Measurements from ENCODE around the gene MYZAP. TPM values are rescaled to one million over a fixed set of nuclear protein-coding genes. Genes with fewer than 3 reads are reported as not detected.

Gene MYZAP
- total and polyA plus RNA-seq, 2 of the 8 experiments (the other 6 are each of a cell fraction or from before 2014, with no cell fraction given) = 0.41 to 0.65 TPM

DNA sequence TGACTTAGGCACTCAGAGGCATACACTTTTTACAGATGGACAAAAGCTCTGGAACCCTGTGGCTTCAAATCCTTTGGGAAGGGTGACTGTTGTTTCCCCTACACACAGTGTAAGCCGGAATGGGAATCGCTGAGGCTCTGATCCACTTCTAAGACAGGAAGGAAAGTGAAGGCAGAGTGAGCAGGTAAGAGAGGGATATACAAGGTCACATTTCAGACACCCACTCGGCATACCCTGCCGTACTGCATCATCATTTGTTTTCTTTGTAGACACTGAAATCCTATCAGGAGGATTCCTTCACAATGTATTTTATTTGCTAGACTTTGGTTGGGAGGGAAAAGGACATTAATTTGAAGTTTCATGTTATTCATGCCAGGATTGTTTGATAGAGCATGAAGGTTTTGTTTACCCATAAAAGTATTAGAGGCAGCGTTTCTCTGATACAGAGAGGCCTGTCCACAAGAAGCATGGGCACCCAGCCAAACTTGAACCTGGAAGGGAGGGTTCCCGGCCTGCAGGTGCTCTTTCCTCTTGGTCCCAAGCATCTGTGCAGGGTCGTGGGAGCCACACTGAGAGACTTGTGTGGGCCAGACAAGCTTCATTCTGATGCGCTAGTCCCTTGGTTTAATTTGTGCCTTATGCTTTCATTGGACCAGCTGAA, 92.9 kb downstream of the MYZAP start:
- H2AK5ac ChIP-seq (ENCODE audit: low read depth, low read length) = no peak overlapping the region
- H2AFZ ChIP-seq (ENCODE audit: low read length) = no peak overlapping the region
- H2BK20ac ChIP-seq (ENCODE audit: low read length) = no peak overlapping the region
- H3K4me1 ChIP-seq (replicated peaks in 1 of 4; ENCODE audit: control insufficient read depth in 3 of 4, insufficient read depth in 4 of 4, low read length in 3 of 4) = no peaks in the 10 kb centered on the region
- H2BK15ac ChIP-seq (ENCODE audit: low read length) = no peak overlapping the region
- H3K4me3 ChIP-seq (ENCODE audit: extremely low read depth in 1 of 4, insufficient read depth in 2 of 4, low read depth in 3 of 4, low read length in 4 of 4) = no peak overlapping the region
- TF ChIP-seq JUND (IDR thresholded peaks at IDR 0.05; ENCODE audit: low read length) = no peak
- no peak for TF ChIP-seq NANOG (IDR thresholded peaks at IDR 0.05; ENCODE audit: insufficient read depth, low read depth, low read length, poor library complexity, severe bottlenecking)
- no peak for TF ChIP-seq CHD2 (IDR thresholded peaks at IDR 0.05; ENCODE audit: low read length)
- no peak for TF ChIP-seq EP300 (IDR thresholded peaks at IDR 0.05; ENCODE audit: borderline replicate concordance in 1 of 2, low read depth in 2 of 2, low read length in 2 of 2)
- no peak for TF ChIP-seq EGR1 (IDR thresholded peaks at IDR 0.05; ENCODE audit: borderline replicate concordance, low read depth, low read length)
- no peak for TF ChIP-seq CREB1 (IDR thresholded peaks at IDR 0.05)
- TF ChIP-seq TCF12 (IDR thresholded peaks at IDR 0.05; ENCODE audit: low read depth, low read length) = no peak
- no peak for TF ChIP-seq BCL11A (IDR thresholded peaks at IDR 0.05; ENCODE audit: low read depth in 2 of 2, low read length in 2 of 2)
- no peak for TF ChIP-seq POU5F1 (IDR thresholded peaks at IDR 0.05; ENCODE audit: low read depth, low read length)
- no peak for TF ChIP-seq JUN (IDR thresholded peaks at IDR 0.05; ENCODE audit: low read depth, low read length)
- no peak for TF ChIP-seq ASH2L (IDR thresholded peaks at IDR 0.05; ENCODE audit: low read length)
- no peak for TF ChIP-seq NRF1 (IDR thresholded peaks at IDR 0.05; ENCODE audit: low read depth, low read length)
- no peak for TF ChIP-seq TAF7 (optimal IDR thresholded peaks at IDR 0.05; ENCODE audit: borderline replicate concordance, low read depth, low read length)
- no peak overlapping the region for H3K14ac ChIP-seq (ENCODE audit: insufficient read length)
- no peaks in the 10 kb centered on the region for H3K9me3 ChIP-seq (ENCODE audit: insufficient read depth in 2 of 2, low read depth in 1 of 2, low read length in 1 of 2)
- H4K20me1 ChIP-seq (replicated peaks in 1 of 2; ENCODE audit: control insufficient read depth in 1 of 2, insufficient read depth in 2 of 2, low read length in 2 of 2) = no peaks in the 10 kb centered on the region
- no peak overlapping the region for H3K4me2 ChIP-seq (ENCODE audit: insufficient read depth in 1 of 2, low read depth in 2 of 2, low read length in 2 of 2)
- no peak overlapping the region for H2BK120ac ChIP-seq (replicated peaks; ENCODE audit: low read depth, low read length)
- H2BK12ac ChIP-seq (ENCODE audit: low read depth, low read length) = no peak overlapping the region
- H3K79me2 ChIP-seq (ENCODE audit: control insufficient read depth in 1 of 2, insufficient read depth in 2 of 2, low read length in 2 of 2) = no peaks in the 10 kb centered on the region
- H4K91ac ChIP-seq (replicated peaks; ENCODE audit: insufficient read length, low read length) = no peak overlapping the region
- FAIRE-seq (no peak), DNase-seq (ENCODE audit: low read depth in 1 of 2, low spot score in 2 of 2) (no peak)
- no peaks in the 10 kb centered on the region for H3K36me3 ChIP-seq (ENCODE audit: control insufficient read depth in 2 of 4, insufficient read depth in 4 of 4, low read length in 3 of 4)
- H3K18ac ChIP-seq (ENCODE audit: extremely low read depth, low read length) = no peak overlapping the region
- no peak overlapping the region for H3K9ac ChIP-seq (replicated peaks in 1 of 4; ENCODE audit: extremely low read depth in 1 of 4, low read depth in 3 of 4, low read length in 3 of 4)
- no peaks in the 10 kb centered on the region for H3K23me2 ChIP-seq (ENCODE audit: low read depth, low read length)
- POLR2A ChIA-PET (ENCODE audit: partially characterized antibody) = interaction anchor here (1.2 kb wide), 1 partner anchor 12 kb away, joined by 3 read pairs; no protein-coding TSS in a partner anchor
- H3K79me1 ChIP-seq (ENCODE audit: low read depth, low read length) = no peaks in the 10 kb centered on the region
- no peak overlapping the region for H2BK5ac ChIP-seq (ENCODE audit: low read depth, low read length)
- WGBS, 2 experiments (ENCODE audit: extremely low coverage in 1 of 2, insufficient coverage in 1 of 2, insufficient read length in 1 of 2, insufficient replicate concordance in 2 of 2, low coverage in 1 of 2, low lambda C conversion rate in 2 of 2, missing lambda C conversion rate in 1 of 2) = 88% methylated on average over 8 of the region's 8 CpGs; no CpG with 5 or more reads in 1 of the 2 experiments
- no peak overlapping the region for H4K8ac ChIP-seq (ENCODE audit: extremely low read depth, insufficient read depth, low read length)
- CTCF ChIA-PET (ENCODE audit: partially characterized antibody) = interaction anchor here (0.6 kb wide), 1 partner anchor 1624 kb away, joined by 3 read pairs; no protein-coding TSS in a partner anchor
- H3K27ac ChIP-seq (ENCODE audit: low read depth, low read length) = no peak overlapping the region
- H3K23ac ChIP-seq (ENCODE audit: insufficient read length) = no peak overlapping the region
- no peak overlapping the region for H3K56ac ChIP-seq (replicated peaks; ENCODE audit: insufficient read length, low read depth, low read length)
- no peaks in the 10 kb centered on the region for H3K27me3 ChIP-seq (replicated peaks in 1 of 4; ENCODE audit: control insufficient read depth in 3 of 4, extremely low read depth in 1 of 4, insufficient read depth in 3 of 4, low read length in 3 of 4)
- H3K4ac ChIP-seq (replicated peaks; ENCODE audit: insufficient read length, low read depth, low read length) = no peak overlapping the region
- no peak overlapping the region for H4K5ac ChIP-seq (ENCODE audit: insufficient read length, low read depth, low read length)

Data from H1 (cell line).